Ramos (cell line): Measurements from ENCODE around the gene CLTA.

Source experiments
- in situ Hi-C: fragments of 300-500 bp; cut with MboI; formaldehyde crosslinking; loops from one replicate; pipeline ENCODE4 v1.14.3; 2022; ENCODE audit warnings: low sequenced_read_pairs; ENCODE audit not compliant: unreplicated experiment

Gene CLTA

DNA sequence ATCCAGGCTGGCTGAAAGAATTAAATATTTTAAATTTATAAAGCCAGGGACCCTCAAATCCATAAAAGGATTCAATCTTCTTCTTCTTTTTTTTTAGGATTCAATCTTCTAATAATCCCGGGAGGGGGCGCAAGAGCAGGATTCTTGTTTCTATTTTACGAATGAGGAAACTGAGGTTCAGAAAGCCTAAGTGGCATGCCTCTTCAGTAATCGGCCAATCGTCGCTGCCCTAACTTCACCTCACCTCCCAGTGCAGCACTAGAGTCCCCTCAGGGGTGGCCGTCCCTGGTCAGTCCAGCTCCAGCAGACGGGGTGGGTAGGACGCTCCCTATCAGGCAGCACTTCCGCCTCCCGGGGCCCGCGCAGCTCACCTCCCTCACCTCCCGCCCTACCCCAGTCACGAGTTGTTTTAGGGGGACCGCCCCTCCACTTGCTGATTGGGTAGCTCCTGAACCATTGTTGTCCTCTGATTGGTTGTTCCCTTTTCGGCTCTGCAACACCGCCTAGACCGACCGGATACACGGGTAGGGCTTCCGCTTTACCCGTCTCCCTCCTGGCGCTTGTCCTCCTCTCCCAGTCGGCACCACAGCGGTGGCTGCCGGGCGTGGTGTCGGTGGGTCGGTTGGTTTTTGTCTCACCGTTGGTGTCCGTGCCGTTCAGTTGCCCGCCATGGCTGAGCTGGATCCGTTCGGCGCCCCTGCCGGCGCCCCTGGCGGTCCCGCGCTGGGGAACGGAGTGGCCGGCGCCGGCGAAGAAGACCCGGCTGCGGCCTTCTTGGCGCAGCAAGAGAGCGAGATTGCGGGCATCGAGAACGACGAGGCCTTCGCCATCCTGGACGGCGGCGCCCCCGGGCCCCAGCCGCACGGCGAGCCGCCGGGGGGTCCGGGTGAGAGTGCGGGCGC is at the start of gene CLTA:
Gene CLTA (plus strand): TSS at position 534 of the 902 bp plus-strand sequence. CDS start 136 bp downstream, at position 670.
- in situ Hi-C loops = no loop called here

DNA sequence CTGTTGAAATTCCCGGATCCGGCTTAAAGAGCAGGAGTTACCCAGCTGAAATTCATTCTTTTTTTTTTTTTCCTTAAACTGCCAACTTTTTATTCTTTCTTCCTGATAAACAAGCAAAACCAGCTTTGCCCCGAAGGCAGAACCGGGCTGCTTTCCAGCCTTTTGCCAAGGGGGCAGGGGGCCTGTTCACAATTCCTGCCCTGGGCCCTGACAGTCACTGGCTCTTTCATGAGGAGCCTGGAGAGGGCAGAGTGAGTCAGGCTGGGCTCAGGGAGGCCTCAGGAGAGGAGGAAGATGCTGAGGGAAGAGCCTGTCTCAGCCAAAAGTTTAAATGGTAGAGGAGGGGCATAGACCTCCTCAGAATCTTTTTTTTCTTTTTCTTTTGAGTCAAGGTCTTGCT is 49.4 kb upstream of the CLTA start:
- in situ Hi-C loops = no loop called here

- in situ Hi-C loops = no loop called here
Observed at GRCh38 chr9:36141761-36142160, 49.0 kb upstream of the CLTA start.

DNA sequence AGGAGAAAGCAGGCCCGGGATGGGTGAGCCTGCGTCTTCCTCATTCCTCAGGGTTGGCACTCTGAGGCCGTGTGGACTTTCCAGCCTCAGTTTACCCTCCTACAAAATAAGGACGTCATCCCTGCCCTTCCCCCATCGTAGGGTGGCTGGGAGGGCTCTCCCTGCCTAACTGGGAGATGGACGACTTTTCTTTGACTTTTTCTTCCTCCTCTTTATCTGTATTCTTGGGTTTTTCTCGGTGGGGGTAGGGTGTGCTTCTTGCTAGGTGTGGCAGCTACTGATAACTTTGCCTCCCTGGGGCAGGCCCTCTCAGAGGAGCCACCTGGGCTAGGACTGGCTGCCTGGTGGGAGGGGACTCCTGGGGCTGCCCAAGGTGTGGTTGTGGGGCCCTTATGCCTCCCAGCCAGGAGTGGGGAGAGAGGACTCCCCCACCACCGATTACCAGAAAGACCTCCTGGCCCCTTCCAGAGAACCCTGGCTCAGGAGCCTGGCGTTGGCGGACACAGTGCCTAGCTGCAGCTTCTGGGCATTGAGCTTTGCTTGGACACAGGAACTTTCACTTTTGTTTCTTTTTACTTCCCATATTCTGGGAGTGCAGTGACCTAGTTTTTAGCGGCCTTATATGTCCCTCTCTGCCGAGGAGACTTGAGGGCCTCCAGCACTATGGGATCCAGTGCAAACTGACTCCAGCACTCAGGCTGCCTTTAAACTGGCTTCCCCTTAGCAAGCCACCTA is 48.0 kb upstream of the CLTA start:
- in situ Hi-C loops = no loop called here

- in situ Hi-C loops = no loop called here
Observed at GRCh38 chr9:36143245-36143641, 47.5 kb upstream of the CLTA start.

DNA sequence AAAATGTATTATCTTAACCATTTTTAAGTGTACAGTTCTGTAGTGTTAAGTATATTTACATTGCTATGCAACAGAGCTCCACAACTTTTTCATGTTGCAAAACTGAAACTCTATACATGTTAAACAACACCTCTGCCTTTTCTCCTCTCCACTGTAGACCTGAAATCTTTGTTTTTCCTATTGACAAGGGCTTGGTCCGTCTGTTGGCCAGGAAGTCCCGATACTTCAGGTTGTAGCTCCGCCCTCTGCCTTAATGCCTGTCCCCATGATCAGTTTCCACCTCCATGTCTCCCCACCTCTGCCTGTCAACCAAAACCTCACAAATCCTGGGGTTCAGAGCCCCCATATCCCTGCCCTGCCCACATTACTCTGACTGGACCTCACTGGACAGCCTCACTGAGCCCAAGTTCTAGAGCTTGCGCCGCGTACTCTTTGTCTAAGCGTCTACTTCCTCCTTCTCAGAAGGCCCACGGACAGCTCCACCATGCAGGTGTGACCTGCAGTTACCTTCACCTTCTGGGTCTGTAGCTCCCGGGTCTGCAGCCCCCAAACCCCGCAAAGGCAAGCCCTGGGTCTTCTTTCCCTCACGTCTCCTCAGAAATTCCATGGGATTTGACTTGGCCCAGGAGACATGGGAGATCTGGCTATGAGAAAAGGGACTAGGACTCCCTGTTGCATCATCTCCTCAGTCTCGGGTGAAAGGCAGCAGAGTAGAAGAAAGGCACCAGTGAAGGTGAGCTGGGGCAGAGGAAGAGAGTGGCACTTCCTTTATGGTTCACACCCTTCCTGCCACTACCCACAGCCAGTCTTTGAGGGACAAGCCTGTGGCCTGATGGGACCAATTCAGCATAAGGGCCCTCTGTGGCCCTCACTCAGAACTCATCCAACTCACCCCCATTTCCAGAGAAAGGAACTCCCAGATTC is 46.1 kb upstream of the CLTA start:
- in situ Hi-C loops = no loop called here

- in situ Hi-C loops = no loop called here
Observed at GRCh38 chr9:36145970-36146369, 44.8 kb upstream of the CLTA start.

DNA sequence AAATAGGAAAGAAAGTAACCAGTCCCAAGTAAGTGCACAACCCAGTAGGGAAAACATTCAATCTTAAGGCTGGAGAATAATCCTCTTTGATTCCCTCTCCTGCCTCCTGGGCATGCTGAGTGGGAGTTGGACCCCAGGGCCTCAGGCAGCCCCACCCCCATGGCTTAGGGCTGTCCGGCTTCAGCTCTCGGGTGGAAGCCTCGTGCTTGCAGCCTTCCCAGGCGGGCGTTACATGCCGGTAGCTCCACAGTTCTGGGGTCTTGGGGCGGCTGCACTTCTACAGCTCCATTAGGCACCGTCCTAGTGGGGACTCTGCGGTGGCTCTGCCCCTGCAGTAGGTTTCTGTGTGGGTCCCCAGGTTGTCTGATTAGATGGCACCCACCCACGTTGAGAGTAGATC is 44.1 kb upstream of the CLTA start:
- in situ Hi-C loops = no loop called here

DNA sequence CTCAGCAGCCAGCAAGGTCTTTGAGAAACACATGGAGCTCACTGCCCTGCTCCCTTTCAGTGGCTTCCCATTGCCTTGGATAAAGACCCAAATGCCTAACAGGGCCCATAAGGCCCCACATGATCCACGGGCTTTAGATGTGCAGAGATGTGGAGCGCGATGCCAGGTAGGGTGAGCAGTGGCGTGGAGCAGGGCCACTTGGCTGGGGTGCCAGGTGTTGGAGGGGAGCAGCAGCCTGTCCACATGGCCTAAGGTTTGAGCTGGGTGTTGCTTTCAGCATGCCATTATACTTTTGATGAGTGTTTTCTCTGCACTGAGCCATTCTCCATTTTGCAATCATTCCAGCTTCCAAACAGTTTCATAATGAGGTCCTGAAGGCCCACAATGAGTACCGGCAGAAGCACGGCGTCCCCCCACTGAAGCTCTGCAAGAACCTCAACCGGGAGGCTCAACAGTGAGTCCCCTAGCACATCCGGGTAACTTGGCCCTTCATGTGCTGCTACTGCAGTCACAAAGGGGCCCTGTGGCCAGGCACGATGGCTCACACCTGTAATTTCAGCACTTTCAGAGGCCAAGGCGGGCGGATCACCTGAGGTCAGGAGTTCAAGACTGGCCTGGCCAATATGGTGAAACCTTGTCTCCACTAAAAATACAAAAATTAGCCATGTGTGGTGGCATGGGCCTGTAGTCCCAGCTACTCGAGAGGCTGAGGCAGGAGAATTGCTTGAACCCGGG is 43.1 kb upstream of the CLTA start:
- in situ Hi-C loops = no loop called here

DNA sequence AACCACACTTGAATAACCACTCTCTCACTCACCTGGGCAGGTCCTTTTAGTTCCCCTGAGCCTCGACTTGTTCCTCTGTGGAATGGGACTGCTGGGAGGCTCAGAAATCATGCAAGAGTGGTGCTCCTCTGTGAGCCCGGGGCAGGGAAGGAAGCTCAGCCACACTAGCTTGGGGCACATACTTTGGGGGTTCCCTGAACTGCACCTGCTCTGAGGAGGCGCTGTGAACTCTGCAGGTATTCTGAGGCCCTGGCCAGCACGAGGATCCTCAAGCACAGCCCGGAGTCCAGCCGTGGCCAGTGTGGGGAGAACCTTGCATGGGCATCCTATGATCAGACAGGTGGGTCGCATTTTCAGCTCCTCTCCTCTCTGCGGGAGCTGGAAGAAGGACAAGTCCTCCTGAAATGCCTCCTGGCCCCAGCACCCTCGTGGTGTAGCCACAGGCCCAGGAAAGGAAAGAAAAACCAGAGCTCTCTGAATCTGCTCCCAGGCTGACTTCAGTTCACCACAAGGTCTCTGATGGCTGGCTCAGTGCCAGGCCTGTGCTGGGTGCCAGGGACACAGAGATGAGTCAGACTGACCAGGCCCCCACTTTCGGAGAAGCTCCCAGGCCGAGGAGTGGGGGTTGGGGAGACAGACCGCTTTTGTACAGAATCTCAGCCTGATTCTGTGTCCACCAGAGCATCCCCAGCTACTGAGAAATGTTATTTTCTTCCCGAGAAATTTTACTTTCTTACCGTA is 42.2 kb upstream of the CLTA start:
- in situ Hi-C loops = no loop called here

- in situ Hi-C loops = no loop called here
Observed at GRCh38 chr9:36149197-36149596, 41.5 kb upstream of the CLTA start.

DNA sequence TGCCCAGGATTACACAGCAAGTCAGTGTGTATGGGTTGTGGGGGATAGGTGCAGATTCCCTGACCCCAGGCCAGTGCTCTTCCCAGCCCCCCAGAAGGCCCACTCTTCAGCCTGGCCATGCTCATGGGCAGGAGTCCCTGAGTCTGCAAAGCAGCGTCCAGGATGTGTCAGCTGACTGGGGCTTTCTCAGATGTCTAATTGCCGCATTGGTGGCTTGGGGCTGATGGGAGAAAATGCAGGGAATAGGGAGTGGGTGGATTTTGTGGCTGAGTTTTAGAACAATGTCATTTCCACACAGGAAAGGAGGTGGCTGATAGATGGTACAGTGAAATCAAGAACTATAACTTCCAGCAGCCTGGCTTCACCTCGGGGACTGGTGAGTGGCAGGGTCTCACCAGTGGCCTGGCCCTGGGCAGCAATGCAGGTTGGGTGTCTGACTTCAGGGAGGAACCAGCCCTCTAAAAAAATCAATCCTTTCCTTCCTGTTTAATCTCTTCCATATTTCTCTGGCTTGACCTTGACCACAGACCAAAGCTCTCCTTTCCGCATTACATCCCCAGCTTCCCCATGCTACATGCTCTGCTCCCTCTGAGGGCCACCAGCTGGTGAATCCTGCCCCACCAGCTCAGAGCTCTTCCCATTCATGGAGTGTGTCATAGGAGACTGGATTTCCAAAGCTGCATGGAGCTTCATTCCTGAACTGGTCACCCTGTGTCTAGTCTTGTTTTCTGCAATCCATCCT is 40.0 kb upstream of the CLTA start:
- in situ Hi-C loops = no loop called here

DNA sequence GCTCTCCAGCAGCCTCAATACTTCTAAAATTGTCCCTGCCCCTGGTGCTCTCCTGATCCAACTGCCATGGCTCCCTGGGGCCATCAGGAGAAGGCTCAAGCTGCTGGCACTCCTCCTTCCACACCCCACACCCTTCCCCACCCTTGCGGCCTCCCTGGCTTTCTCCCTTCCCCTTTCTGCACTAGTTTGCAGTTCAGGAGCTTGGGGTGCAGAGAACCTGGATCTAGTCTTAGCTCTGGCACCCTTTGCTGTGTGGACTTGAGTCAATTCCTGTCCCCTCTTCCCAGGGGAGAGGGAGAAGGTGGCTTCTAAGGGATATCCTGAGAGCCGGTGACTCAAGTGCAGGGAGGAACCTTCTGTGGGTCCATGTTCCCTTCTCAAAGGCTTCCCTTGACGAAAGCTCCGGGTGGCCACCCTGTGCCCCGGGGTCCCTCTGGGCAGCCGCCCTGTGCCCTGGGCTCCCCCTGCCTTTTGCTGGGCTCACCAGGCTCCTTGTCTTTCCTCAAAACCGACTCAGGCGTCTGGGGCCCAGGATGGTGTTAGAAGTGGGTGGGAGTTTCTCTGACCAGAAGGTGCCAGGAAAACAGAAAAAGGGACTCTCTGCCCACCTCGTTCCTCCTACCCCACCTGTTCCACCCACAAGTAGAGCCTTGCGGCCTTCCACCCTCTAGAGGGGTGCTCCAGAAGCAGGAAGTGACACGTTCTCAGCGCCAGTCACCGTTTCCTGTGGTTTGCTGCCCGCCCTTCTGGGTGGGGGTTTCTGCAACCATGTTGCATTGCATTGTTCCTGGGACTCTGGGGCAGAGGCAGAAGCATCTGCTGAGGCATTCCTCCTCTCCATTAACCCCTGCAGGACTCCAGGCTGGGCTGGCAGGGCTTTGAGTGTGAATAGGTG is 39.2 kb upstream of the CLTA start:
- in situ Hi-C loops = no loop called here

GRCh38 chr9:36152741-36153438 is 37.8 kb upstream of the CLTA start:
- in situ Hi-C loops = no loop called here

DNA sequence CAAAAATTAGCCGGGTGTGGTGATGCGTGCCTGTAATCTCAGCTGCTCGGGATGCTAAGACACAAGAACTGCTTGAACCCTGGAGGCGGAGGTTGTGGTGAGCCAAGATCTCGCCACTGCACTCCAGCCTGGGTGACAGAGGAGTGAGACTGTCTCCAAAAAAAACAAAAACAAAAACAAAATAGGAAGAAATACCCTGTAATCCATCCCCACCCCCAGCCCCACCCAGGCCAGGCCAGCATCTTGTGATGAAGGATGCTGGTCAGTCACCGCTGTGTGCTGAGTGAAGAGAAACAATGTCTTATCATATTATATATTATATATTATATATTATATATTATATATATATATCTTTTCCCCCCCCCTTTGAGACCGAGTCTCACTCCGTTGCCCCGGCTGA is 37.0 kb upstream of the CLTA start:
- in situ Hi-C loops = no loop called here

DNA sequence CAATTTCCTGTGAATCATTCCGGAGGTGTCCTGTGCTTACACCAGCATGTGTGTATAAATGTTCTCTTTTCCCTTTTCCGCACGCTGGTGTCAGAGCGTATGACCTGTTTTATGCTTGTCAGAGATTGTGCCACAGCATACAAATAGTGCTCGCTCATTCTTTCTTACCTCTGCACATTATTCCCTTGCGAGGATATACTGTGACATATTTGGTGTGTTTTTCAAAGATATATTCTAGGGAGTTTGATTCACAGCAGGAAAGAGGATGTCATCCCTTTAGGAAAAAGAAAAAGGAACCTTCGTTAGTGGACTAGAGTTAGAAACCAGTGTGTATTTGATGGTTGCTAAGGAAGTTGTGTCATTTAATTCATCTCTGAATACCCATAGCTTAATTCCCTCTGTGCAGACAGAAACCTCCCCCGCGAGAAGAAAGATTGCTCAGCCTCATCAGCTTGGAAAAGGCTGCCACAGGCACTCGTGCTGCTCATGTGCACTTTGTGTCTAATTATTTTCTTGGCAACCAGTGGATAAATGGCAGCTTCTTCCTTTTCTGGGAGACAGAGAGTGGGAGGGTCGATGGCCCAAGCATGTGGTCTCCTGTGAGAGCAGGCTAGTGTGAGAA is 36.3 kb upstream of the CLTA start:
- in situ Hi-C loops = no loop called here
